ENCODE measurements around the gene FERMT2.

GRCh38 chr14:52934762-52935161 lies 16.1 kb downstream of the FERMT2 start:
- TF ChIP-seq, protein P1, sequence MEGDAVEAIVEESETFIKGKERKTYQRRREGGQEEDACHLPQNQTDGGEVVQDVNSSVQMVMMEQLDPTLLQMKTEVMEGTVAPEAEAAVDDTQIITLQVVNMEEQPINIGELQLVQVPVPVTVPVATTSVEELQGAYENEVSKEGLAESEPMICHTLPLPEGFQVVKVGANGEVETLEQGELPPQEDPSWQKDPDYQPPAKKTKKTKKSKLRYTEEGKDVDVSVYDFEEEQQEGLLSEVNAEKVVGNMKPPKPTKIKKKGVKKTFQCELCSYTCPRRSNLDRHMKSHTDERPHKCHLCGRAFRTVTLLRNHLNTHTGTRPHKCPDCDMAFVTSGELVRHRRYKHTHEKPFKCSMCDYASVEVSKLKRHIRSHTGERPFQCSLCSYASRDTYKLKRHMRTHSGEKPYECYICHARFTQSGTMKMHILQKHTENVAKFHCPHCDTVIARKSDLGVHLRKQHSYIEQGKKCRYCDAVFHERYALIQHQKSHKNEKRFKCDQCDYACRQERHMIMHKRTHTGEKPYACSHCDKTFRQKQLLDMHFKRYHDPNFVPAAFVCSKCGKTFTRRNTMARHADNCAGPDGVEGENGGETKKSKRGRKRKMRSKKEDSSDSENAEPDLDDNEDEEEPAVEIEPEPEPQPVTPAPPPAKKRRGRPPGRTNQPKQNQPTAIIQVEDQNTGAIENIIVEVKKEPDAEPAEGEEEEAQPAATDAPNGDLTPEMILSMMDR (IDR thresholded peaks at IDR 0.05): no peak
- TF ChIP-seq POLR2A (IDR thresholded peaks at IDR 0.05): no peak

Data from testis (tissue), 2 donors.